IPS DF 19.7 (cell line): ENCODE measurements around the gene TAF6.
"Not testable (repeated sequence)": the region's sequence is repeated elsewhere in the genome, so short reads cannot be mapped to it uniquely, and the experiment has no call there.

Experiments used
- DNase-seq: peaks from one replicate; pipeline ENCODE4 v3.0.0-alpha.2; 2013; ENCODE audit warnings: low read depth, low spot score

Gene TAF6

GRCh38 chr7:100152937-100153666 lies 33.9 kb upstream of the TAF6 start:
- DNase-seq = no peak

DNA sequence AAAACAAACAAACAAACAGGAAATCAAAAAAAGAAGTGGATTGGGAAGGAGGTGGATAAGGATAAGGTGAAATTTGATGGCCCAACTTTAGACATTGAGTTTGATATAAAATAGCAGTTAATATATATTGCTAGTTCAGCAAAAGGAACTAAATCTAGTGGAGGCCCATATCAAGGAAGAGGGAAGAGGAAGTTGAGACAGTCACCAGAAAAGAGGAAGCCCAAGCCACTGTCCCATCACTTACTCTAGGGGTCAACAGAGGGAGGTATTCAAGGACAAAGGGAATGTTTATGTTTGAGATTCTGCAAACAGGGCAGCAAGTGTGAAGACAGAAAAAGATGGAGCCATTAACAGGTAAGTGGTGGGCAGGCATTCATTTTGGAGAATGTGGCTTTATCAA lies 33.2 kb upstream of the TAF6 start:
- no peak for DNase-seq

GRCh38 chr7:100148559-100149328 lies 29.6 kb upstream of the TAF6 start, which contains the start of gene LAMTOR4:
Gene LAMTOR4, plus strand, starts transcription at chr7:100148918. Its CDS starts 55 bp downstream, at chr7:100148973.
- peak; percentile 99 for DNase-seq

GRCh38 chr7:100148225-100148558 lies 29.0 kb upstream of the TAF6 start:
- no peak for DNase-seq

GRCh38 chr7:100147278-100147677 lies 28.1 kb upstream of the TAF6 start:
- no peak for DNase-seq

GRCh38 chr7:100146350-100146749 lies 27.2 kb upstream of the TAF6 start:
- not testable (repeated sequence) for DNase-seq

DNA sequence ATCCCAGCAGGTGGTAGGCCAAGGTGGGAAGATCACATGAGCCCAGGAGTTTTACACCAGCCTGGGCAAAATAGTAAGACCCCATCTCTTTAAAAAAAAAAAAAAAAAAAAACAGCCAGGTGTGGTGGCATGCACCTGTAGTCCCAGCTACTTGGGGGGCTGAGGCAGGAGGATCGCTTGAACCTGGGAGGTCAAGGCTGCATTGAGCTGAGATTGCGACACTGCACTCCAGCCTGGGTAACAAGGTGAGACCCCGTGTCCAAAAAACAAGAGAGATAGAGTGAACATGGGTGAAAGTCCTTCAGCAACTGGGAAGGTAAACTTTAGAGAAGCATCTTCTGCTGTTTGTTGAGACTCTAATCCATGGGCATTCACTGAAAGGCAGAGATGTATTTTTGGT lies 23.3 kb upstream of the TAF6 start:
- DNase-seq = no peak

DNA sequence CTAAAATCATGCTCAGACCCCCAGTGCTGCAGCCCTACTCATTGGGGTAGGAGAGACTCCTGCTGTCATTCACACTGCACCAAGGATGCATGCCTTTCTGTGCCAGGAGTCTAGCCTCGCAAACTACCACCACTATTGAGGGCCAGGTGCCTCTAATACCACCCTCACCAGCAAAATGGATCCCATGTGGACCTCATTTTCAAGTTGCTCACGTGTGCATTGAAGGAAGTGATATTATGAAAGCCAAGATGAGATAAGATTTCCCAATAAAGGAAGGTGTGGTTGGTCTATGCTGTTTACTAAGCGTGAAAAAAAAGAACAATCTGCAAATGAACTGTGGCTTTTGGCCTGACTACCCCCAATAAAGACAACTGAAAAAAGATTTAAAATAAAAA lies 22.4 kb upstream of the TAF6 start:
- DNase-seq = no peak

- no peak for DNase-seq
Measured at GRCh38 chr7:100137851-100138760, 18.9 kb upstream of the TAF6 start.

DNA sequence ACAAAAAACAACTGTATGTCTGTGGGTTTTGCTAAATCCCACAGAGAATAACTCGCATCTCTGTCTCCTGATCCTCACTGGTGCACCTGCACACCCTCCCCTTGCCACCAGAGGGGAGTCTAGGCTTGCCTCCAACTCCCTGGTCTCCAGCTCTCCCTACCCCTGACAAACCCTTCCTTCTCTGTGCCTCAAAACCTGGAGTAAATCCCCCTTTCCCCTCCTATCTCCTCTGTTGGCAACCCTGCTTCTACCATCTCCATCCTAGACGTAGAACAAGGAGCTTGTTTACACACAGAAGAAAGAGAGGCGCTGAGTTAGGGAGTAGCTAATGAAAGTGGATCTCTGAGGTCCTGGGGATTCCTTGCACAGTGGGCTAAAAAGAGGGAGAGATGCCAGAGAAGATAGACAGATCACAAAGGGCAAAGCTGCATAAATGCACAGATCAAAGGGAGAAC lies 13.6 kb upstream of the TAF6 start:
- DNase-seq = no peak

GRCh38 chr7:100132126-100132525 lies 13.0 kb upstream of the TAF6 start:
- DNase-seq = no peak

DNA sequence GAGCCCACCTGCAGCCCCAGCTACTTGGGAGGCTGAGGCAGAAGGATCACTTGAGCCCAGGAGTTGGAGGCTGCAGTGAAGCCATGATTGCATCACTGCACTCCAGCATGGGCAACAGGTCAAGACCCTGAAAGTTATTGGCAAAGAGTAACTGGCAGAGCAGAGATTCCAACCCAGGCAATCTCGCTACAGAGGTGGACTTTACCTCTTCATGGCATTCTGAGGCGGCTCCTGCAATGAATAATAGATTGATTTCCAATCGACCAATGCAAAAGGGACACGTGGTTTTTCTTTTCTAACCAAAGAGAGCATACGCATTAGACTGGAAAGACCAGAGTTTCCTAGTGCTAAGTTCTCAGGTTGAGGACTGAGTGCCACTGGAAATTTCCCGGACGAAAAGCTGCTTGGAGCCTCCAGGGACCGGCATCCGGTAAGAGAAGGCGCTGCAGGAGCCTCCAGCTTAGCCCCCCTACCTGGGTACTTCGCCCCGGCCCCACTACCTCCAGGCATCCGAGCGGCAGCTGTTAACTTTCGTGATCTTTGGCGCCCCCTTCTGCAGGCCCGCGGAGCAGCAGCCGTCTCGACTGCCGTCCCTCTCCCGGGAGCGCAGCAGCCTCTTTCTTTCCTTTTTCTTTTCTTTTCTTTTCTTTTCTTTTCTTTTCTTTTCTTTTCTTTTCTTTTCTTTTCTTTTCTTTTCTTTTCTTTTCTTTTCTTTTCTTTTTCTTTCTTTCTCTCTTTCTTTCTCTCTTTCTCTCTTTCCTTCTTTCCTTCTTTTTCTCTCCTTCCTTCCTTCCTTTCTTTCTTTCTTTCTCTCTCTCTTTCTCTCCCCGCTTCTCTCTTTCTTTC lies 11.7 kb upstream of the TAF6 start:
- DNase-seq = no peak

- not testable (repeated sequence) for DNase-seq
Measured at GRCh38 chr7:100130220-100130607, 11.1 kb upstream of the TAF6 start.

GRCh38 chr7:100128637-100128963 lies 9.4 kb upstream of the TAF6 start:
- no peak for DNase-seq

- no peak for DNase-seq
Measured at GRCh38 chr7:100127866-100128636, 8.9 kb upstream of the TAF6 start.

GRCh38 chr7:100126931-100127865 lies 8.0 kb upstream of the TAF6 start, which contains the start of gene MBLAC1:
Gene MBLAC1, plus strand, starts transcription at chr7:100126967. Its CDS starts 429 bp downstream, at chr7:100127396.
- DNase-seq = no peak

- no peak for DNase-seq
Measured at GRCh38 chr7:100126239-100126930, 7.2 kb upstream of the TAF6 start.
